Measurements from ENCODE around the gene DNAJB1. TPM values are rescaled to one million over a fixed set of nuclear protein-coding genes. Genes with fewer than 3 reads are reported as not detected.

The DNAJB1 gene
- total and polyA plus RNA-seq, 3 donors from 2014 or later, result 185 to 386 (median 245) TPM

- Histone ChIP-seq H3K27ac (no peak overlapping the region), H3K36me3 (ENCODE audit: low read depth, missing control alignments) (no peaks in the 10 kb centered on the region), H3K9me3 (no peaks in the 10 kb centered on the region), H3K27me3 (no peaks in the 10 kb centered on the region), H3K4me1 (peaks cover 22% of the 10 kb centered on the region), H3K4me3 (no peak overlapping the region)
- TF ChIP-seq POLR2A (IDR thresholded peaks at IDR 0.05), result no peak
- TF ChIP-seq, protein P1, sequence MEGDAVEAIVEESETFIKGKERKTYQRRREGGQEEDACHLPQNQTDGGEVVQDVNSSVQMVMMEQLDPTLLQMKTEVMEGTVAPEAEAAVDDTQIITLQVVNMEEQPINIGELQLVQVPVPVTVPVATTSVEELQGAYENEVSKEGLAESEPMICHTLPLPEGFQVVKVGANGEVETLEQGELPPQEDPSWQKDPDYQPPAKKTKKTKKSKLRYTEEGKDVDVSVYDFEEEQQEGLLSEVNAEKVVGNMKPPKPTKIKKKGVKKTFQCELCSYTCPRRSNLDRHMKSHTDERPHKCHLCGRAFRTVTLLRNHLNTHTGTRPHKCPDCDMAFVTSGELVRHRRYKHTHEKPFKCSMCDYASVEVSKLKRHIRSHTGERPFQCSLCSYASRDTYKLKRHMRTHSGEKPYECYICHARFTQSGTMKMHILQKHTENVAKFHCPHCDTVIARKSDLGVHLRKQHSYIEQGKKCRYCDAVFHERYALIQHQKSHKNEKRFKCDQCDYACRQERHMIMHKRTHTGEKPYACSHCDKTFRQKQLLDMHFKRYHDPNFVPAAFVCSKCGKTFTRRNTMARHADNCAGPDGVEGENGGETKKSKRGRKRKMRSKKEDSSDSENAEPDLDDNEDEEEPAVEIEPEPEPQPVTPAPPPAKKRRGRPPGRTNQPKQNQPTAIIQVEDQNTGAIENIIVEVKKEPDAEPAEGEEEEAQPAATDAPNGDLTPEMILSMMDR (IDR thresholded peaks at IDR 0.05), result no peak
- no peak for DNase-seq
- 92 to 96% methylated on average over 5 of the region's 5 CpGs for WGBS, 2 donors
- intact Hi-C loops (cut with DNase I; ENCODE audit: low total_unique reads), result no loop called here
These were observed 25.4 kb downstream of the DNAJB1 start for GRCh38 chr19:14492756-14493337.

- intact Hi-C loops (cut with DNase I; ENCODE audit: low total_unique reads), result no loop called here
- no peaks in the 10 kb centered on the region for H3K27me3 ChIP-seq
These were observed 30.6 kb downstream of the DNAJB1 start for GRCh38 chr19:14487370-14488125.

GRCh38 chr19:14482172-14482941 lies 35.8 kb downstream of the DNAJB1 start:
- WGBS, 2 donors, result 88 to 89% methylated on average over 14 to 18 of the region's 18 CpGs
- Histone ChIP-seq H3K4me1 (no peaks in the 10 kb centered on the region), H3K9me3 (no peaks in the 10 kb centered on the region), H3K36me3 (ENCODE audit: low read depth, missing control alignments) (no peaks in the 10 kb centered on the region), H3K4me3 (no peak overlapping the region), H3K27ac (no peak overlapping the region), H3K27me3 (no peaks in the 10 kb centered on the region)
- no peak for DNase-seq
- intact Hi-C loops (cut with DNase I; ENCODE audit: low total_unique reads), result no loop called here
- TF ChIP-seq, protein P1 (IDR thresholded peaks at IDR 0.05), result no peak
- no peak for TF ChIP-seq POLR2A (IDR thresholded peaks at IDR 0.05)

More at GRCh38 chr19:14487370-14488125, 30.6 kb downstream of the DNAJB1 start:
- 92 to 95% methylated on average over 16 of the region's 16 CpGs for WGBS, 2 donors
- Histone ChIP-seq H3K27ac (no peak overlapping the region), H3K36me3 (ENCODE audit: low read depth, missing control alignments) (no peaks in the 10 kb centered on the region), H3K9me3 (no peaks in the 10 kb centered on the region), H3K4me3 (no peak overlapping the region), H3K4me1 (no peaks in the 10 kb centered on the region)
- DNase-seq, result no peak
- TF ChIP-seq POLR2A (IDR thresholded peaks at IDR 0.05), result no peak
- TF ChIP-seq, protein P1 (IDR thresholded peaks at IDR 0.05), result no peak

- H3K27ac ChIP-seq, result no peak overlapping the region
- no peaks in the 10 kb centered on the region for H3K4me1 ChIP-seq
- no peaks in the 10 kb centered on the region for H3K9me3 ChIP-seq
- intact Hi-C loops (cut with DNase I; ENCODE audit: low total_unique reads), result no loop called here
- TF ChIP-seq, protein P1 (IDR thresholded peaks at IDR 0.05), result no peak
- TF ChIP-seq POLR2A (IDR thresholded peaks at IDR 0.05), result no peak
- DNase-seq, result no peak
- H3K4me3 ChIP-seq, result no peak overlapping the region
- H3K36me3 ChIP-seq (ENCODE audit: low read depth, missing control alignments), result no peaks in the 10 kb centered on the region
- no peaks in the 10 kb centered on the region for H3K27me3 ChIP-seq
- WGBS, 2 donors, result 77 to 88% methylated on average over 5 of the region's 5 CpGs
These were observed 37.5 kb downstream of the DNAJB1 start for GRCh38 chr19:14480700-14481079.

Measured in testis (tissue), 3 donors.